Keratinocyte (primary cell): ENCODE measurements around the gene ANKRA2. TPM values are rescaled to one million over a fixed set of nuclear protein-coding genes. Genes with fewer than 3 reads are reported as not detected.

Experiments
- DNase-seq: peaks from one replicate; pipeline ENCODE4 v3.0.0-alpha.2; 2011; ENCODE audit warnings: low read depth, missing footprints, low spot score
- FAIRE-seq: peaks from 2 replicates; lab custom pipeline; 2011; peaks lifted over from hg19 to GRCh38; lab: Jason Lieb, UNC
- H2AFZ ChIP-seq: 2 replicates; pipeline ENCODE4 v1.6.0; 2012; ENCODE audit warnings: low read length, control low read depth, inconsistent platforms; ENCODE audit not compliant: control insufficient read depth
- H3K27ac ChIP-seq: 2 replicates; pipeline ENCODE4 v1.5.1; 2011; ENCODE audit warnings: low read length; ENCODE audit not compliant: control insufficient read depth, insufficient read depth
- H3K27me3 ChIP-seq: 3 replicates; pipeline ENCODE4 v1.6.0; 2011; ENCODE audit warnings: low read length; ENCODE audit not compliant: control insufficient read depth, insufficient read depth; ENCODE audit errors: extremely low read depth
- H3K36me3 ChIP-seq, 2 experiments: 2 replicates in 1 of 2; 3 replicates in 1 of 2; pipeline ENCODE4 v1.5.1; 2011; ENCODE audit warnings: low read length in 2 of 2, mild to moderate bottlenecking in 1 of 2; ENCODE audit not compliant: control insufficient read depth in 2 of 2, insufficient read depth in 2 of 2; ENCODE audit errors: extremely low read depth in 1 of 2
- H3K4me1 ChIP-seq: 3 replicates; pipeline ENCODE4 v1.5.1; 2011; ENCODE audit warnings: low read length; ENCODE audit not compliant: control insufficient read depth, insufficient read depth; ENCODE audit errors: extremely low read depth
- H3K4me2 ChIP-seq: 3 replicates; pipeline ENCODE4 v1.6.0; 2011; ENCODE audit warnings: low read depth, low read length; ENCODE audit not compliant: control insufficient read depth, insufficient read depth; ENCODE audit errors: extremely low read depth
- H3K4me3 ChIP-seq, 3 experiments: fragments of 200-600 bp in 1 of 3; sonication (generic) in 1 of 3; 2 replicates in 2 of 3; 3 replicates in 1 of 3; pipeline ENCODE4 v1.5.1; 2011 to 2016; ENCODE audit warnings: low read length in 3 of 3, mild to moderate bottlenecking in 3 of 3, control low read depth in 2 of 3, inconsistent platforms in 1 of 3, low read depth in 1 of 3, mixed read lengths in 1 of 3, mixed run types in 1 of 3, moderate library complexity in 1 of 3; ENCODE audit not compliant: control insufficient read depth in 2 of 3, insufficient read depth in 2 of 3; ENCODE audit errors: extremely low read depth in 1 of 3
- H3K79me2 ChIP-seq: 2 replicates; pipeline ENCODE4 v1.6.0; 2012; ENCODE audit warnings: low read length; ENCODE audit not compliant: control insufficient read depth, insufficient read depth
- H3K9ac ChIP-seq: 3 replicates; pipeline ENCODE4 v1.6.0; 2011; ENCODE audit warnings: low read length; ENCODE audit not compliant: control insufficient read depth, insufficient read depth; ENCODE audit errors: extremely low read depth
- H3K9me1 ChIP-seq: 3 replicates; pipeline ENCODE4 v1.6.0; 2011; ENCODE audit warnings: low read length; ENCODE audit not compliant: control insufficient read depth, insufficient read depth; ENCODE audit errors: extremely low read depth
- H3K9me3 ChIP-seq: 2 replicates; pipeline ENCODE4 v1.5.1; 2012; ENCODE audit warnings: low read depth, low read length; ENCODE audit not compliant: control insufficient read depth
- H4K20me1 ChIP-seq: 3 replicates; pipeline ENCODE4 v1.6.0; 2011; ENCODE audit warnings: low read length; ENCODE audit not compliant: control insufficient read depth, insufficient read depth; ENCODE audit errors: extremely low read depth
- EZH2 ChIP-seq: IDR thresholded peaks from one replicate; pipeline ENCODE4 v1.6.1; 2012; ENCODE audit warnings: inconsistent platforms, mild to moderate bottlenecking, low read length, moderate library complexity
- dilution Hi-C: fragments of 300-500 bp; cut with MboI; formaldehyde crosslinking; loops from one replicate; pipeline ENCODE4 v1.7.0; 2020; ENCODE audit warnings: low sequenced_read_pairs; ENCODE audit not compliant: extremely low pct_ligation_motif_present
- polyA plus RNA-seq, 5 experiments: library from polyadenylated mRNA; depleted of rRNA in 3 of 5; stranded (reverse) in 3 of 5; stranded (forward) in 1 of 5; unstranded in 1 of 5; fragments of >200 nt; gene quantifications; 1 replicate in 1 of 5; 2 replicates in 3 of 5; 3 replicates in 1 of 5; pipeline versions ENCODE4 v1.2.1 to v1.2.3, GENCODE V29; 2011 to 2012; ENCODE audit warnings: missing spikeins in 2 of 5, low read depth in 1 of 5, low replicate concordance in 1 of 5
- TF ChIP-seq, protein P1 (sequence below), 3 experiments: IDR thresholded peaks in 1 of 3; conservative IDR thresholded peaks in 1 of 3; optimal IDR thresholded peaks in 1 of 3; 2 replicates in 2 of 3; 3 replicates in 1 of 3; pipeline versions ENCODE3 to v1.5.1; 2011; ENCODE audit warnings: low read length in 3 of 3, mild to moderate bottlenecking in 3 of 3, moderate library complexity in 2 of 3, control low read depth in 1 of 3, inconsistent platforms in 1 of 3; ENCODE audit not compliant: insufficient read depth in 2 of 3; ENCODE audit errors: extremely low read depth in 1 of 3

Gene ANKRA2
- polyA plus RNA-seq, 1 donor (not counting 4 experiments of a cell fraction or from before 2014, with no cell fraction given), result 20.6 TPM

DNA sequence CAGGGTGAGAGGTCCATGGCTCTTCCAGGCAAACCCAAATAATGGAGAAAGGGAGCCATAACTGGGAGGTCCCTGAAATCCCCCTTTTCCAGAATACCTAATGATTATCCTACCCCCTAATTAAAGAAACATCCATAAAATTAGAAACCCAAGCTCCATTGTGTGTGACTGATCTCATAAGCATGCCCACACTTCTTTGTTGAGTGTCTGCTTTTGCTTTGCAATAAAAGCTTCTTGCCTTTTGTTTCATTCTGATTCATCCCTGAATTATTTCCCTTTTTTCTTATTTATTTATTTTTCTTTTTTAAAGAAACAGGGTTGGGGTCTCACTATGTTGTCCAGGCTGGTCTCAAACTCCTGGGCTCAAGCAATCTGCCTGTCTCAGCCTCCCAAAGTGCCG is 34.1 kb downstream of the ANKRA2 start:
- no peaks in the 10 kb centered on the region for H3K9me1 ChIP-seq
- no peak overlapping the region for H2AFZ ChIP-seq
- no peak overlapping the region for H3K9ac ChIP-seq
- H3K4me2 ChIP-seq, result no peak overlapping the region
- DNase-seq (no peak), FAIRE-seq (no peak)
- H3K4me3 ChIP-seq, result no peak overlapping the region
- peaks cover 7% of the 10 kb centered on the region for H3K4me1 ChIP-seq
- TF ChIP-seq, protein P1, sequence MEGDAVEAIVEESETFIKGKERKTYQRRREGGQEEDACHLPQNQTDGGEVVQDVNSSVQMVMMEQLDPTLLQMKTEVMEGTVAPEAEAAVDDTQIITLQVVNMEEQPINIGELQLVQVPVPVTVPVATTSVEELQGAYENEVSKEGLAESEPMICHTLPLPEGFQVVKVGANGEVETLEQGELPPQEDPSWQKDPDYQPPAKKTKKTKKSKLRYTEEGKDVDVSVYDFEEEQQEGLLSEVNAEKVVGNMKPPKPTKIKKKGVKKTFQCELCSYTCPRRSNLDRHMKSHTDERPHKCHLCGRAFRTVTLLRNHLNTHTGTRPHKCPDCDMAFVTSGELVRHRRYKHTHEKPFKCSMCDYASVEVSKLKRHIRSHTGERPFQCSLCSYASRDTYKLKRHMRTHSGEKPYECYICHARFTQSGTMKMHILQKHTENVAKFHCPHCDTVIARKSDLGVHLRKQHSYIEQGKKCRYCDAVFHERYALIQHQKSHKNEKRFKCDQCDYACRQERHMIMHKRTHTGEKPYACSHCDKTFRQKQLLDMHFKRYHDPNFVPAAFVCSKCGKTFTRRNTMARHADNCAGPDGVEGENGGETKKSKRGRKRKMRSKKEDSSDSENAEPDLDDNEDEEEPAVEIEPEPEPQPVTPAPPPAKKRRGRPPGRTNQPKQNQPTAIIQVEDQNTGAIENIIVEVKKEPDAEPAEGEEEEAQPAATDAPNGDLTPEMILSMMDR (optimal IDR thresholded peaks at IDR 0.05 in 1 of 3, IDR thresholded peaks at IDR 0.05 in 1 of 3, conservative IDR thresholded peaks at IDR 0.05 in 1 of 3; ENCODE audit: extremely low read depth in 1 of 3, insufficient read depth in 2 of 3, low read length in 3 of 3), result no peak
- TF ChIP-seq EZH2, result no peak
- no peak overlapping the region for H3K27ac ChIP-seq
- dilution Hi-C loops, result no loop called here
- no peaks in the 10 kb centered on the region for H3K27me3 ChIP-seq
- H4K20me1 ChIP-seq, result no peaks in the 10 kb centered on the region
- H3K36me3 ChIP-seq, result no peaks in the 10 kb centered on the region
- H3K79me2 ChIP-seq, result no peaks in the 10 kb centered on the region
- no peaks in the 10 kb centered on the region for H3K9me3 ChIP-seq

GRCh38 chr5:73529081-73529480 is 36.4 kb downstream of the ANKRA2 start:
- Histone ChIP-seq H3K27ac (no peak overlapping the region), H3K9ac (no peak overlapping the region), H3K27me3 (no peaks in the 10 kb centered on the region), H3K4me1 (peaks cover 7% of the 10 kb centered on the region), H2AFZ (no peak overlapping the region), H3K79me2 (no peaks in the 10 kb centered on the region), H3K4me3 (no peak overlapping the region), H3K9me1 (no peaks in the 10 kb centered on the region), H4K20me1 (no peaks in the 10 kb centered on the region), H3K9me3 (no peaks in the 10 kb centered on the region), H3K4me2 (no peak overlapping the region), H3K36me3 (no peaks in the 10 kb centered on the region)
- no peak for FAIRE-seq
- no peak for DNase-seq
- dilution Hi-C loops, result no loop called here
- no peak for TF ChIP-seq EZH2
- TF ChIP-seq, protein P1 (optimal IDR thresholded peaks at IDR 0.05 in 1 of 3, IDR thresholded peaks at IDR 0.05 in 1 of 3, conservative IDR thresholded peaks at IDR 0.05 in 1 of 3; ENCODE audit: extremely low read depth in 1 of 3, insufficient read depth in 2 of 3, low read length in 3 of 3), result no peak
